ENCODE results near the gene SLC25A45. TPM values are rescaled to one million over a fixed set of nuclear protein-coding genes. Genes with fewer than 3 reads are reported as not detected.
A peak's percentile ranks its signal among the peaks of the same experiment; 100 is the strongest.

Gene SLC25A45
- total RNA-seq, 4 donors from 2014 or later, result 2.6 to 12.4 (median 5.6) TPM

DNA sequence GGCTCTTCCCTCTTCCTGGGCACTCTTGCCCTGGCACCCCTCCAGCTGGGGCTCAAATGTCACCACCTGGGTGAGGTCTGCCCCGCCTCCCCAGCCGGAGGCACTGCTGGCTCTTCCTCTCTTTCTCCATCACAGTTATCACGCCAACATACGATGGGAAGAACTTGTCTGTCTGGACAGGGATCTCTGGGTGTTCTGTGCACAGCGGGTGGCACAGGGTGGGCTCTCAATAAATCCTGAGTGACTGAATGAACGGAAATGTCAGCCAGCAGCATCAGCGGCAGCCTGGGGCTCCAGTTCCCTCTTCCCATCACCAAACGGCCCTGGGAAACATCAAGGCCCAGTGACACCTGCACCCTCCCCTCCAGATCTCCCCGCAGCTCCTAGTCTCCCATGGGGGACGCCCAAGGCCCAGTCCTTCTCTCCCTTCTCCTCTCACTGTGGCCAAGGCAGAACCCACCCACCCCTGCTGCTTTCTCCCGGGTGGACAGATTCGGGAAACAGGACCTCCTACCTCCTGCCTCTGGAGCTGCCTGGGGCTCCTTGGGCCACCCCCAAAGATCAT, 440 bp upstream of the SLC25A45 start:
- intact Hi-C loops (cut with DNase I; ENCODE audit: low total_unique reads), result loop anchor here (1.0 to 2.0 kb wide), 4 partner anchors 34 to 127 kb away; no protein-coding TSS in a partner anchor
- H3K4me1 ChIP-seq, result peaks cover 52 to 56% of the 10 kb centered on the region in 2 donors
- no peaks in the 10 kb centered on the region for H3K27me3 ChIP-seq
- DNase-seq, result peak in 1 of 2 donors; percentile 97
- in situ Hi-C loops (cut with MboI; ENCODE audit: low sequenced_read_pairs in 4 of 4), result loop anchor here in 1 of 4 donors (5.0 kb wide), 1 partner anchor 34 kb away; no protein-coding TSS in a partner anchor
- peak overlapping the region; percentile 96 to 100 (median 98) for H3K27ac ChIP-seq
- peak in 1 of 2 donors; percentile 0 for ATAC-seq
- H3K4me3 ChIP-seq, result peak overlapping the region; percentile 46 to 63 (median 54)
- no peaks in the 10 kb centered on the region for H3K36me3 ChIP-seq
- H3K9me3 ChIP-seq, result no peaks in the 10 kb centered on the region
- TF ChIP-seq, protein P1, sequence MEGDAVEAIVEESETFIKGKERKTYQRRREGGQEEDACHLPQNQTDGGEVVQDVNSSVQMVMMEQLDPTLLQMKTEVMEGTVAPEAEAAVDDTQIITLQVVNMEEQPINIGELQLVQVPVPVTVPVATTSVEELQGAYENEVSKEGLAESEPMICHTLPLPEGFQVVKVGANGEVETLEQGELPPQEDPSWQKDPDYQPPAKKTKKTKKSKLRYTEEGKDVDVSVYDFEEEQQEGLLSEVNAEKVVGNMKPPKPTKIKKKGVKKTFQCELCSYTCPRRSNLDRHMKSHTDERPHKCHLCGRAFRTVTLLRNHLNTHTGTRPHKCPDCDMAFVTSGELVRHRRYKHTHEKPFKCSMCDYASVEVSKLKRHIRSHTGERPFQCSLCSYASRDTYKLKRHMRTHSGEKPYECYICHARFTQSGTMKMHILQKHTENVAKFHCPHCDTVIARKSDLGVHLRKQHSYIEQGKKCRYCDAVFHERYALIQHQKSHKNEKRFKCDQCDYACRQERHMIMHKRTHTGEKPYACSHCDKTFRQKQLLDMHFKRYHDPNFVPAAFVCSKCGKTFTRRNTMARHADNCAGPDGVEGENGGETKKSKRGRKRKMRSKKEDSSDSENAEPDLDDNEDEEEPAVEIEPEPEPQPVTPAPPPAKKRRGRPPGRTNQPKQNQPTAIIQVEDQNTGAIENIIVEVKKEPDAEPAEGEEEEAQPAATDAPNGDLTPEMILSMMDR (IDR thresholded peaks at IDR 0.05 in 4 of 5, conservative IDR thresholded peaks at IDR 0.05 in 1 of 5), result no peak
- TF ChIP-seq POLR2A (IDR thresholded peaks at IDR 0.05), result peak; percentile 14 to 51

DNA sequence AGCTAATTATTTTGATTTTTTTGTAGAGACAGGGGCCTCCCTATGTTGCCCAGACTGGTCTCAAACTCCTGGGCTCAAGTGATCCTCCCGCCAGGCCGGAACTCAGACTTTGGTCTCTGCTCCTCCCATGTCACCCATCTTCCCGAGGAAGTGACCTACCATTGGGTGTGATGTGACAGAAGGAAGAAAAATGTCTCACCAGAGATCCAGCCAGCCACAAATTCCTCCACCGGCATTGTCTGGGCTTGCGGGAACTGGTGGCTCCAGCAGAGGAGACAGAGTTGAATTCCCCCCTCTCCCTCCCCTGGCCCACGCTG, 772 bp downstream of the SLC25A45 start:
- no peak for TF ChIP-seq POLR2A (IDR thresholded peaks at IDR 0.05)
- Histone ChIP-seq H3K27me3 (no peaks in the 10 kb centered on the region), H3K4me1 (peaks cover 41 to 46% of the 10 kb centered on the region in 2 donors), H3K4me3 (peak overlapping the region; percentile 46 to 63 (median 54)), H3K9me3 (no peaks in the 10 kb centered on the region), H3K27ac (peak overlapping the region; percentile 96 to 100 (median 98)), H3K36me3 (no peaks in the 10 kb centered on the region)
- in situ Hi-C loops (cut with MboI; ENCODE audit: low sequenced_read_pairs in 4 of 4), result loop anchor here in 1 of 4 donors (5.0 kb wide), 1 partner anchor 36 kb away; no protein-coding TSS in a partner anchor
- DNase-seq, result peak in 1 of 2 donors; percentile 39
- intact Hi-C loops (cut with DNase I; ENCODE audit: low total_unique reads), result loop anchor here (1.0 to 2.0 kb wide), 4 partner anchors 35 to 129 kb away; no protein-coding TSS in a partner anchor
- peak; percentile 29 to 32 for ATAC-seq

DNA sequence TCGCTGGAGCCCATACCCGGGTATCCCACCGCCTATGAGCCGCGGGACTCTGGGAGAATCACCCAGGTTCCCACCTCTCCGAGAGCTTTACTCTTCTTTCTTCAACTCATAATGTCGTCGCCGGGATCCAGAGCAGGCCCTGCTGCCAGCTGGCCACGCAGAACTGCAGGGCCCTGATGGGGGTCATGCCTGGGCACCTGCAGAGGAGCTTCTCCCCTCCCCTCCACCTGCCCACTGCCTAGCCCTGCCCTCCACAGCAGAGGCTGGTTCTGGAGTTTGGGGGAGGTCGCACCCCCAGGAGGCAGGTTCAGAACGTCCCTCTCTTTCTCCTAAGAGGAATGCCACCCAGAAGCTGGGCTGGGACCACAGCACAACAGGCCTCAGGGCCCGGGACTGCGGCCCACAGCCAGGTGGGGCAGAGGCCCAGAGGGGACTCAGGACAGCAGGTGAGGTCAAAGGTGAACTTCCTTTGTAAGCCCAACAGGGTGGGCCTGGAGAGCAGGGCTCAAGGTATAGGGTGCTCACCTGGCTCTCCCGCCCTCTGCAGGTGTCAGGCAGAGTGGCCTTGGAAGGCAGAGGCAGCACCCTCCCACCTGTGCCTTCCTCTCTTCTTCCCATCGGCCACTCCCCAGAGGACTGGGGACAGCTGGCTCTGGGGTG, 1.9 kb downstream of the SLC25A45 start:
- peak overlapping the region; percentile 96 to 100 (median 98) for H3K27ac ChIP-seq
- no peak for ATAC-seq

DNA sequence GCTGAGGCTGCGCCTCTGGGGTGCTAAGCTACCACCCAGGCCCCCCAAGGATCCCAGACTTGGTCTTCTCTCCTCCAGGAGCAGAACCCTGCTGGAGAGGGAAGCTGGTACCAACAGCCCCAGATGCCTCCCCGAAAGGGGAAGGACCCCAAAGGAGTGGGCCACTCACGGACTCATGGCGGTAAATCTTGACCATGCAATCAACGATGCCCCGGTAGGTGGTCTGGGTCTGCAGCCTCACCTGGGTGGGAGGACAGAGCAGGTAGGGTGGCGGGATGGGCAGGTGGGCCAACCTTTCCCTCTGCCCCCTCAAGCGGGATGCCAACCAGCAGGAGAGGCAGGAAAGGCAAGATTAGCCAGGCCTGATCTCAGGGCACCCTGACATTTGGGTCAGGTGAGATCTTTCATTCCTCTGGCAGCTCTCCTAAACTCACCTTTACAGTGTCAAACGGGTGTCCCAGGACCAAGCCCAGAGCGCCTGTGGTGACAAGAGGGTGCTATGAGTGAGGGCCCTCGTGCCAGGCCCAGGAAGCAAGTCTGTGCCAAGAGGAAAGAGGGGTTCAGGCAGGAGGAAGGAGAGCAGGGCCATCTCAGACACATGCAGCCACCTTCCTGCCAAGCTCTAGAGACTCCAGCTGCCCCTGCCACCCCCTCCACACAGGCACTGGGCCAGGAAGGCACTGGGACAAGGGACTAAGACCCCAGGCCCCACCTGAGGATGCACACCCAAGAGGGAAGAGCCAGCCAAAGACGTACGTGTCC, 2.6 kb downstream of the SLC25A45 start:
- no peaks in the 10 kb centered on the region for H3K36me3 ChIP-seq
- no peaks in the 10 kb centered on the region for H3K9me3 ChIP-seq
- intact Hi-C loops (cut with DNase I; ENCODE audit: low total_unique reads) (no loop called here), in situ Hi-C loops (cut with MboI; ENCODE audit: low sequenced_read_pairs in 4 of 4) (loop anchor here in 1 of 4 donors (5.0 kb wide), 1 partner anchor 37 kb away; no protein-coding TSS in a partner anchor)
- peaks cover 40 to 47% of the 10 kb centered on the region in 2 donors for H3K4me1 ChIP-seq
- TF ChIP-seq, protein P1 (IDR thresholded peaks at IDR 0.05 in 4 of 5, conservative IDR thresholded peaks at IDR 0.05 in 1 of 5), result no peak
- H3K4me3 ChIP-seq, result no peak overlapping the region
- ATAC-seq (no peak), DNase-seq (no peak)
- H3K27ac ChIP-seq, result peak overlapping the region; percentile 96 to 100 (median 98)
- no peaks in the 10 kb centered on the region for H3K27me3 ChIP-seq

More for the DNA sequence above, 1.9 kb downstream of the SLC25A45 start:
- intact Hi-C loops (cut with DNase I; ENCODE audit: low total_unique reads) (no loop called here), in situ Hi-C loops (cut with MboI; ENCODE audit: low sequenced_read_pairs in 4 of 4) (loop anchor here in 1 of 4 donors (5.0 kb wide), 1 partner anchor 37 kb away; no protein-coding TSS in a partner anchor)
- TF ChIP-seq, protein P1 (IDR thresholded peaks at IDR 0.05 in 4 of 5, conservative IDR thresholded peaks at IDR 0.05 in 1 of 5), result no peak
- no peak for TF ChIP-seq POLR2A (IDR thresholded peaks at IDR 0.05)
- Histone ChIP-seq H3K27me3 (no peaks in the 10 kb centered on the region), H3K36me3 (no peaks in the 10 kb centered on the region), H3K9me3 (no peaks in the 10 kb centered on the region), H3K4me1 (peaks cover 35 to 44% of the 10 kb centered on the region in 2 donors), H3K4me3 (no peak overlapping the region)
- no peak for DNase-seq
